IMR-90 (cell line): ENCODE data around the gene SVEP1. TPM values are rescaled to one million over a fixed set of nuclear protein-coding genes. Genes with fewer than 3 reads are reported as not detected.

ENCODE experiments used
- ATAC-seq: fragments of 200-7000 bp; cut with Tn5 transposase; 2 replicates; pipeline ENCODE4 v1.9.1; 2020; ENCODE audit warnings: low read depth, mild to moderate bottlenecking, moderate library complexity
- BruUV-seq: library from RNA; stranded (reverse); fragments of 400-500 nt; replicated peaks from 2 replicates; lab custom pipeline; 2021; lab: Mats Ljungman, UMichigan
- CTCF ChIA-PET: fragments of 300-600 bp; formaldehyde crosslinking; extraction: SDS; loops from one replicate; lab custom pipeline; 2021; ENCODE audit warnings: antibody characterized with exemption; lab: Yijun Ruan, JAX
- POLR2A ChIA-PET: fragments of 300-600 bp; sonication (Branson Sonifier 250); formaldehyde crosslinking; loops from one replicate; lab custom pipeline; 2022; ENCODE audit warnings: antibody characterized with exemption; ENCODE audit not compliant: unreplicated experiment; lab: Charles Lee
- DNase-seq: peaks from one replicate; pipeline ENCODE4 v3.0.0; 2013
- H2AFZ ChIP-seq: replicated peaks from 2 replicates; pipeline ENCODE3; 2013; ENCODE audit warnings: low read length, mild to moderate bottlenecking; ENCODE audit not compliant: poor library complexity
- H2AK5ac ChIP-seq: 2 replicates; pipeline ENCODE4 v1.6.1; 2013; ENCODE audit warnings: low read depth, low read length, inconsistent platforms
- H2AK9ac ChIP-seq: replicated peaks from 2 replicates; pipeline ENCODE3; 2013; ENCODE audit warnings: mild to moderate bottlenecking, low read depth, low read length, moderate library complexity; ENCODE audit not compliant: poor library complexity
- H2BK120ac ChIP-seq: 2 replicates; pipeline ENCODE4 v1.6.1; 2013; ENCODE audit warnings: low read depth, low read length, inconsistent platforms
- H2BK15ac ChIP-seq: 3 replicates; pipeline ENCODE4 v1.6.1; 2013; ENCODE audit warnings: low read depth, low read length, inconsistent platforms
- H2BK20ac ChIP-seq: 2 replicates; pipeline ENCODE4 v1.6.1; 2013; ENCODE audit warnings: low read depth, mild to moderate bottlenecking, inconsistent platforms, low read length, moderate library complexity
- H2BK5ac ChIP-seq: 2 replicates; pipeline ENCODE4 v1.6.1; 2013; ENCODE audit warnings: mild to moderate bottlenecking, low read depth, low read length, inconsistent platforms; ENCODE audit not compliant: poor library complexity, severe bottlenecking
- H3K14ac ChIP-seq: replicated peaks from 2 replicates; pipeline ENCODE4 v1.6.1; 2013; ENCODE audit warnings: low read depth, low read length, inconsistent platforms
- H3K18ac ChIP-seq: 2 replicates; pipeline ENCODE4 v1.6.1; 2013; ENCODE audit warnings: low read depth, low read length, control low read depth
- H3K23ac ChIP-seq: 2 replicates; pipeline ENCODE4 v1.6.1; 2013; ENCODE audit warnings: low read depth, low read length, inconsistent platforms
- H3K27ac ChIP-seq: 2 replicates; pipeline ENCODE4 v1.5.1; 2013; ENCODE audit warnings: mild to moderate bottlenecking, control low read depth, low read length; ENCODE audit not compliant: insufficient read depth
- H3K27me3 ChIP-seq: 2 replicates; pipeline ENCODE4 v1.6.1; 2013; ENCODE audit warnings: low read length; ENCODE audit not compliant: control insufficient read depth, insufficient read depth
- H3K36me3 ChIP-seq: 2 replicates; pipeline ENCODE4 v1.6.1; 2013; ENCODE audit warnings: low read length, mixed read lengths; ENCODE audit not compliant: control insufficient read depth, insufficient read depth
- H3K4ac ChIP-seq: 2 replicates; pipeline ENCODE4 v1.6.1; 2013; ENCODE audit warnings: low read depth, low read length, inconsistent platforms
- H3K4me1 ChIP-seq: 2 replicates; pipeline ENCODE4 v1.6.1; 2013; ENCODE audit warnings: low read length, mixed read lengths; ENCODE audit not compliant: control insufficient read depth, insufficient read depth
- H3K4me2 ChIP-seq: 2 replicates; pipeline ENCODE4 v1.6.1; 2013; ENCODE audit warnings: low read depth, mild to moderate bottlenecking, control low read depth, low read length, moderate library complexity
- H3K4me3 ChIP-seq: 2 replicates; pipeline ENCODE4 v1.5.1; 2013; ENCODE audit warnings: low read depth, mild to moderate bottlenecking, control low read depth, low read length, moderate library complexity; ENCODE audit not compliant: insufficient read depth
- H3K56ac ChIP-seq: 2 replicates; pipeline ENCODE4 v1.6.1; 2013; ENCODE audit warnings: low read length, inconsistent platforms; ENCODE audit not compliant: insufficient read depth; ENCODE audit errors: extremely low read depth
- H3K79me1 ChIP-seq, 2 experiments: 2 replicates each; pipeline ENCODE4 v1.6.1; 2013; ENCODE audit warnings: low read length in 2 of 2, inconsistent platforms in 1 of 2, low read depth in 1 of 2
- H3K9ac ChIP-seq: 2 replicates; pipeline ENCODE4 v1.6.1; 2013; ENCODE audit warnings: low read depth, low read length, control low read depth
- H3K9me1 ChIP-seq: 2 replicates; pipeline ENCODE4 v1.6.1; 2013; ENCODE audit warnings: low read length, inconsistent platforms; ENCODE audit not compliant: insufficient read depth
- H3K9me3 ChIP-seq: 2 replicates; pipeline ENCODE4 v1.6.1; 2013; ENCODE audit warnings: low read length; ENCODE audit not compliant: control insufficient read depth, insufficient read depth
- H4K20me1 ChIP-seq: 2 replicates; pipeline ENCODE4 v1.6.1; 2013; ENCODE audit warnings: low read length, inconsistent platforms; ENCODE audit not compliant: insufficient read depth
- H4K5ac ChIP-seq: 2 replicates; pipeline ENCODE4 v1.6.1; 2013; ENCODE audit warnings: mild to moderate bottlenecking, low read depth, low read length, control low read depth
- H4K8ac ChIP-seq, 2 experiments: 2 replicates each; pipeline ENCODE4 v1.6.1; 2013; ENCODE audit warnings: low read depth in 2 of 2, low read length in 2 of 2, control low read depth in 1 of 2, inconsistent platforms in 1 of 2
- H4K91ac ChIP-seq: 2 replicates; pipeline ENCODE4 v1.6.1; 2013; ENCODE audit warnings: low read depth, low read length, inconsistent platforms; ENCODE audit not compliant: insufficient read depth
- BHLHE40 ChIP-seq: fragments of 150-350 bp; IDR thresholded peaks from 2 replicates; pipeline ENCODE4 v1.6.1; 2016; ENCODE audit warnings: mild to moderate bottlenecking, low read depth, low read length
- CEBPB ChIP-seq: IDR thresholded peaks from 2 replicates; pipeline ENCODE4 v1.6.1; 2012; ENCODE audit warnings: low read depth, low read length, improper control_type of control experiment
- CHD1 ChIP-seq: IDR thresholded peaks from 2 replicates; pipeline ENCODE4 v1.6.1; 2012; ENCODE audit warnings: low read depth, low read length, improper control_type of control experiment
- FOS ChIP-seq: fragments of 150-350 bp; IDR thresholded peaks from 2 replicates; pipeline ENCODE4 v1.6.1; 2016; ENCODE audit warnings: low read depth, low read length
- MAFK ChIP-seq: IDR thresholded peaks from 2 replicates; pipeline ENCODE4 v1.6.1; 2012; ENCODE audit warnings: low read depth, low read length, improper control_type of control experiment
- MAZ ChIP-seq: IDR thresholded peaks from 2 replicates; pipeline ENCODE4 v1.6.1; 2012; ENCODE audit warnings: low read depth, mild to moderate bottlenecking, low read length, improper control_type of control experiment, moderate library complexity, borderline replicate concordance
- MXI1 ChIP-seq: IDR thresholded peaks from 2 replicates; pipeline ENCODE4 v1.6.1; 2012; ENCODE audit warnings: low read depth, mild to moderate bottlenecking, low read length, moderate library complexity, borderline replicate concordance
- NFE2L2 ChIP-seq: fragments of 150-350 bp; IDR thresholded peaks from 2 replicates; pipeline ENCODE4 v1.6.1; 2016; ENCODE audit warnings: low read depth, mild to moderate bottlenecking, low read length
- POLR2A ChIP-seq: IDR thresholded peaks from 2 replicates; pipeline ENCODE4 v1.6.1; 2012; ENCODE audit warnings: mild to moderate bottlenecking, low read depth, low read length
- RCOR1 ChIP-seq: IDR thresholded peaks from 2 replicates; pipeline ENCODE4 v1.6.1; 2012; ENCODE audit warnings: mild to moderate bottlenecking, low read length, improper control_type of control experiment; ENCODE audit not compliant: insufficient replicate concordance
- SMC3 ChIP-seq: fragments of 150-350 bp; IDR thresholded peaks from 2 replicates; pipeline ENCODE4 v1.6.1; 2016; ENCODE audit warnings: low read depth, mild to moderate bottlenecking, antibody characterized with exemption, low read length, moderate library complexity
- WGBS, 2 experiments: methylation state at CpG; one replicate each; pipeline versions ENCODE4 v1.1.5 to v1.1.7; 2013; ENCODE audit warnings: missing lambda C conversion rate in 2 of 2; ENCODE audit not compliant: insufficient read length in 1 of 2; ENCODE audit errors: extremely low coverage in 2 of 2; 5-methylcytosine and 5-hydroxymethylcytosine counted together
- dilution Hi-C: fragments of 300-500 bp; cut with HindIII; formaldehyde crosslinking; loops from one replicate; pipeline ENCODE4 v1.14.3; 2018; ENCODE audit warnings: low sequenced_read_pairs; ENCODE audit not compliant: unreplicated experiment
- in situ Hi-C: fragments of 300-500 bp; cut with MboI; formaldehyde crosslinking; loops from 3 replicates; pipeline ENCODE4 v1.14.3; 2019; ENCODE audit warnings: low sequenced_read_pairs, inconsistent platforms, mixed read lengths
- intact Hi-C: fragments of 100-400 bp; cut with micrococcal nuclease; formaldehyde crosslinking; loops from 2 replicates; pipeline ENCODE4 v1.10.0; 2022
- polyA plus RNA-seq, 3 experiments: library from polyadenylated mRNA; depleted of rRNA; stranded (reverse); fragments of >200 nt; gene quantifications; 2 replicates each; pipeline ENCODE4 v1.2.3, GENCODE V29; 2012; ENCODE audit warnings: low replicate concordance in 1 of 3
- total RNA-seq: library from RNA; depleted of rRNA; stranded (reverse); fragments of >200 nt; gene quantifications from 2 replicates; pipeline ENCODE4 v1.2.3, GENCODE V29; 2012
- TF ChIP-seq, protein P1 (sequence below): fragments of 150-350 bp; IDR thresholded peaks from 2 replicates; pipeline ENCODE4 v1.6.1; 2016; ENCODE audit warnings: low read depth, mild to moderate bottlenecking, low read length, moderate library complexity, borderline replicate concordance
- TF ChIP-seq, protein P2 (sequence below): fragments of 150-350 bp; IDR thresholded peaks from 2 replicates; pipeline ENCODE4 v1.6.1; 2017; ENCODE audit warnings: mild to moderate bottlenecking, antibody characterized with exemption, low read length, low read depth
- TF ChIP-seq, protein P3 (sequence below): conservative IDR thresholded peaks from 2 replicates; pipeline ENCODE4 v1.5.1; 2012; ENCODE audit warnings: mild to moderate bottlenecking, low read depth, low read length, improper control_type of control experiment

Gene SVEP1
- total and polyA plus RNA-seq, 2 of the 4 experiments (the other 2 are of a cell fraction) = 4.8 to 16.7 TPM

- H4K8ac ChIP-seq = no peak overlapping the region
- H2BK120ac ChIP-seq = no peak overlapping the region
- H3K14ac ChIP-seq = no peak overlapping the region
- H3K56ac ChIP-seq = no peak overlapping the region
- H2BK20ac ChIP-seq = no peak overlapping the region
- no peak overlapping the region for H3K18ac ChIP-seq
- TF ChIP-seq CHD1 (no peak), POLR2A (no peak), MXI1 (no peak), MAZ (no peak), MAFK (no peak), BHLHE40 (no peak), FOS (no peak), NFE2L2 (no peak), CEBPB (no peak), SMC3 (no peak), RCOR1 (no peak)
- TF ChIP-seq, protein P1, sequence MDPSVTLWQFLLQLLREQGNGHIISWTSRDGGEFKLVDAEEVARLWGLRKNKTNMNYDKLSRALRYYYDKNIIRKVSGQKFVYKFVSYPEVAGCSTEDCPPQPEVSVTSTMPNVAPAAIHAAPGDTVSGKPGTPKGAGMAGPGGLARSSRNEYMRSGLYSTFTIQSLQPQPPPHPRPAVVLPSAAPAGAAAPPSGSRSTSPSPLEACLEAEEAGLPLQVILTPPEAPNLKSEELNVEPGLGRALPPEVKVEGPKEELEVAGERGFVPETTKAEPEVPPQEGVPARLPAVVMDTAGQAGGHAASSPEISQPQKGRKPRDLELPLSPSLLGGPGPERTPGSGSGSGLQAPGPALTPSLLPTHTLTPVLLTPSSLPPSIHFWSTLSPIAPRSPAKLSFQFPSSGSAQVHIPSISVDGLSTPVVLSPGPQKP = no peak
- TF ChIP-seq, protein P2, sequence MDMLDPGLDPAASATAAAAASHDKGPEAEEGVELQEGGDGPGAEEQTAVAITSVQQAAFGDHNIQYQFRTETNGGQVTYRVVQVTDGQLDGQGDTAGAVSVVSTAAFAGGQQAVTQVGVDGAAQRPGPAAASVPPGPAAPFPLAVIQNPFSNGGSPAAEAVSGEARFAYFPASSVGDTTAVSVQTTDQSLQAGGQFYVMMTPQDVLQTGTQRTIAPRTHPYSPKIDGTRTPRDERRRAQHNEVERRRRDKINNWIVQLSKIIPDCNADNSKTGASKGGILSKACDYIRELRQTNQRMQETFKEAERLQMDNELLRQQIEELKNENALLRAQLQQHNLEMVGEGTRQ = no peak
- TF ChIP-seq, protein P3, sequence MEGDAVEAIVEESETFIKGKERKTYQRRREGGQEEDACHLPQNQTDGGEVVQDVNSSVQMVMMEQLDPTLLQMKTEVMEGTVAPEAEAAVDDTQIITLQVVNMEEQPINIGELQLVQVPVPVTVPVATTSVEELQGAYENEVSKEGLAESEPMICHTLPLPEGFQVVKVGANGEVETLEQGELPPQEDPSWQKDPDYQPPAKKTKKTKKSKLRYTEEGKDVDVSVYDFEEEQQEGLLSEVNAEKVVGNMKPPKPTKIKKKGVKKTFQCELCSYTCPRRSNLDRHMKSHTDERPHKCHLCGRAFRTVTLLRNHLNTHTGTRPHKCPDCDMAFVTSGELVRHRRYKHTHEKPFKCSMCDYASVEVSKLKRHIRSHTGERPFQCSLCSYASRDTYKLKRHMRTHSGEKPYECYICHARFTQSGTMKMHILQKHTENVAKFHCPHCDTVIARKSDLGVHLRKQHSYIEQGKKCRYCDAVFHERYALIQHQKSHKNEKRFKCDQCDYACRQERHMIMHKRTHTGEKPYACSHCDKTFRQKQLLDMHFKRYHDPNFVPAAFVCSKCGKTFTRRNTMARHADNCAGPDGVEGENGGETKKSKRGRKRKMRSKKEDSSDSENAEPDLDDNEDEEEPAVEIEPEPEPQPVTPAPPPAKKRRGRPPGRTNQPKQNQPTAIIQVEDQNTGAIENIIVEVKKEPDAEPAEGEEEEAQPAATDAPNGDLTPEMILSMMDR = no peak
- H3K9me3 ChIP-seq = no peaks in the 10 kb centered on the region
- H3K4me2 ChIP-seq = no peak overlapping the region
- in situ Hi-C loops = no loop called here
- ChIA-PET POLR2A (no interaction called here), CTCF (no interaction called here)
- no peak overlapping the region for H3K4me3 ChIP-seq
- peaks cover 31% of the 10 kb centered on the region for H3K36me3 ChIP-seq
- no peak for ATAC-seq
- H3K4ac ChIP-seq = no peak overlapping the region
- H3K4me1 ChIP-seq = no peaks in the 10 kb centered on the region
- no peaks in the 10 kb centered on the region for H3K9me1 ChIP-seq
- H3K79me1 ChIP-seq = no peaks in the 10 kb centered on the region
- no CpG with 5 or more reads among the region's 5 CpGs for WGBS, 2 experiments
- DNase-seq = no peak
- BruUV-seq = no TSS peak
- H3K23ac ChIP-seq = no peak overlapping the region
- dilution Hi-C loops = no loop called here
- no peak overlapping the region for H4K91ac ChIP-seq
- no peak overlapping the region for H2BK5ac ChIP-seq
- no peak overlapping the region for H2AFZ ChIP-seq
- no peaks in the 10 kb centered on the region for H4K20me1 ChIP-seq
- H2AK9ac ChIP-seq = no peak overlapping the region
- H3K27ac ChIP-seq = no peak overlapping the region
- H3K9ac ChIP-seq = no peak overlapping the region
- H2AK5ac ChIP-seq = no peak overlapping the region
- H2BK15ac ChIP-seq = no peak overlapping the region
- no peak overlapping the region for H4K5ac ChIP-seq
- intact Hi-C loops = no loop called here
- H3K27me3 ChIP-seq = no peaks in the 10 kb centered on the region
These were observed 100.1 kb downstream of the SVEP1 start for GRCh38 chr9:110479481-110479880.
